Mucosa of descending colon (tissue), 3 donors: ENCODE data around the gene CRADD. TPM values are rescaled to one million over a fixed set of nuclear protein-coding genes. Genes with fewer than 3 reads are reported as not detected.
A peak's percentile ranks its signal among the peaks of the same experiment; 100 is the strongest.

Source experiments
- ATAC-seq: fragments of 200-7000 bp; cut with Tn5 transposase; one replicate; pipeline ENCODE4 v1.9.1; 2020; ENCODE audit warnings: mild to moderate bottlenecking, moderate library complexity
- DNase-seq, 3 donors: peaks; one replicate each; pipeline ENCODE4 v3.0.0-alpha.2; 2020
- H3K36me3 ChIP-seq: fragments of 200-600 bp; one replicate; pipeline ENCODE4 v1.8.0; 2021; ENCODE audit warnings: low read depth, mild to moderate bottlenecking
- H3K4me1 ChIP-seq: fragments of 200-600 bp; one replicate; pipeline ENCODE4 v1.8.0; 2021; ENCODE audit warnings: low read depth, mild to moderate bottlenecking
- H3K4me3 ChIP-seq: fragments of 200-600 bp; one replicate; pipeline ENCODE4 v1.8.0; 2021; ENCODE audit warnings: mild to moderate bottlenecking
- H3K9me3 ChIP-seq: fragments of 200-600 bp; one replicate; pipeline ENCODE4 v1.8.0; 2021; ENCODE audit warnings: mild to moderate bottlenecking
- CTCF ChIP-seq: fragments of 200-600 bp; IDR thresholded peaks from one replicate; pipeline ENCODE4 v1.8.0; 2022; ENCODE audit warnings: antibody characterized with exemption, mild to moderate bottlenecking
- intact Hi-C, 2 donors: fragments of 100-400 bp; cut with DNase I in 1 of 2; cut with micrococcal nuclease in 1 of 2; formaldehyde crosslinking; loops; one replicate each; pipeline versions ENCODE4 v1.11.0 to v1.11.1; 2022; cut with DNase I, micrococcal nuclease
- total RNA-seq, 3 donors: library from RNA; stranded (reverse); fragmentation: NEBNext Ultra II Directional in 2 of 3; extraction: Animal tissue kit (Norgen Biotek cat#: 25700) in 2 of 3; gene quantifications; one replicate each; pipeline versions ENCODE4 v1.2.1 to v1.2.4, GENCODE V29; 2021 to 2023
- donor health status: DM: no; HTN: no; CAD: no; lungs with moderate emphysema.
- donor health status: DM: no; HTN: no; CAD: no.
- donor health status: DM: no; HTN: yes; CAD: no.

Gene CRADD
- total RNA-seq, 3 donors from 2014 or later, result 18.4 to 27.9 (median 22.7) TPM

- Histone ChIP-seq H3K4me1 (peaks cover 20% of the 10 kb centered on the region), H3K36me3 (no peaks in the 10 kb centered on the region), H3K9me3 (no peaks in the 10 kb centered on the region), H3K4me3 (no peak overlapping the region)
- no peak for TF ChIP-seq CTCF
- intact Hi-C loops, result loop anchor here in 1 of 2 donors (10.0 kb wide), 1 partner anchor 332 kb away; no protein-coding TSS in a partner anchor
- no peak for DNase-seq
- no peak for ATAC-seq
Observed at GRCh38 chr12:93762912-93763553, 85.9 kb downstream of the CRADD start.

GRCh38 chr12:93763746-93764147 is 86.6 kb downstream of the CRADD start:
- intact Hi-C loops, result loop anchor here in 1 of 2 donors (10.0 kb wide), 1 partner anchor 331 kb away; no protein-coding TSS in a partner anchor
- H3K36me3 ChIP-seq, result no peaks in the 10 kb centered on the region
- no peak for ATAC-seq
- peaks cover 14% of the 10 kb centered on the region for H3K4me1 ChIP-seq
- TF ChIP-seq CTCF, result no peak
- H3K9me3 ChIP-seq, result no peaks in the 10 kb centered on the region
- no peak overlapping the region for H3K4me3 ChIP-seq
- no peak for DNase-seq

DNA sequence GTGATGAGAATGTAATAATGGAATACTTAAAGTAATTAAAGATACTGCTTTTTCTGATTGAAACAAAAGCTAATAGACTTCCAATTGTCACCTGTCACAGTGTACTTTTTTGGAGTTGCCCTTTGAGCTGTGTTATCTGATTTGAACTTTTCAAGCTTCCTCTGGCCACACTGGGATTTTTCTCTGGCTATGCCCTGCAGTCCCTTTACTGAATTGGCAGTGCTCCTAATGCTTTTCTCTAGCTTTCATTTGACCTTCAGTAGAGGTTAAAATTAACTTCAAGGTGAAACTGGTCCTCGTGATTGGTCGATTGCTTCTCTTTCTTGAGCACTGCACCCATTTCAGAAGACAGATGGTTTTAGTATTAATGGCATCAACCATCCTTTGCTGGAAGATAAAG is 89.2 kb downstream of the CRADD start:
- Histone ChIP-seq H3K4me1 (no peaks in the 10 kb centered on the region), H3K36me3 (no peaks in the 10 kb centered on the region), H3K9me3 (no peaks in the 10 kb centered on the region), H3K4me3 (no peak overlapping the region)
- ATAC-seq (no peak), DNase-seq (no peak)
- intact Hi-C loops, result loop anchor here (5.0 to 10.0 kb wide), 2 partner anchors 328 to 336 kb away; no protein-coding TSS in a partner anchor
- TF ChIP-seq CTCF, result no peak

- no peaks in the 10 kb centered on the region for H3K4me1 ChIP-seq
- intact Hi-C loops, result loop anchor here (5.0 to 10.0 kb wide), 2 partner anchors 328 to 335 kb away; no protein-coding TSS in a partner anchor
- no peak overlapping the region for H3K4me3 ChIP-seq
- no peaks in the 10 kb centered on the region for H3K36me3 ChIP-seq
- TF ChIP-seq CTCF, result no peak
- ATAC-seq (peak; percentile 68), DNase-seq (peak in 1 of 3 donors; percentile 59)
- H3K9me3 ChIP-seq, result no peaks in the 10 kb centered on the region
Observed at GRCh38 chr12:93766796-93767523, 89.8 kb downstream of the CRADD start.

DNA sequence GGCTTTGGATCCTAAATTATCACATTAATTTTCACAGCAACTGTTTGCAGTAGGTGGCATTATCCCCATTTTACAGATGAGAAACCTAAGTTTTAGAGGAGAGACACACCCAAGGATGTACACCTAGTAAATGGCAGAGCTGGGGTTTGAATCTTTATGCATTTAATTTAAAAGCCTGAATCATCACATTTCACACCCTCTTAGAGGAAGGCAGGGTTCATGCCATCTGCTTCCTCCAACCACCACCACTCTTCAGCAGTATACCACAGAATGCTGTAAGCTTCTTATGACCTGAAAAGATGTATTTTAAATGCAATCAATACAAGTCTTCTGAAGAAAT is 90.3 kb downstream of the CRADD start:
- no peak overlapping the region for H3K4me3 ChIP-seq
- DNase-seq (no peak), ATAC-seq (no peak)
- TF ChIP-seq CTCF, result no peak
- intact Hi-C loops, result loop anchor here (5.0 to 10.0 kb wide), 2 partner anchors 327 to 335 kb away; no protein-coding TSS in a partner anchor
- no peaks in the 10 kb centered on the region for H3K4me1 ChIP-seq
- no peaks in the 10 kb centered on the region for H3K36me3 ChIP-seq
- H3K9me3 ChIP-seq, result no peaks in the 10 kb centered on the region
